Activated CD4-positive, alpha-beta T cell treated with anti-CD3 and anti-CD28 coated beads, Interleukin-2, Interleukin-6, amounts not matched to agents 100 ng/mL and 50 ng/mL, durations not matched to agents 16 hours and 8 hours (primary cell): ENCODE data around the gene TRAF3.

Source experiments
- DNase-seq: peaks from one replicate; pipeline ENCODE4 v3.0.0-alpha.2; 2020

Gene TRAF3

DNA sequence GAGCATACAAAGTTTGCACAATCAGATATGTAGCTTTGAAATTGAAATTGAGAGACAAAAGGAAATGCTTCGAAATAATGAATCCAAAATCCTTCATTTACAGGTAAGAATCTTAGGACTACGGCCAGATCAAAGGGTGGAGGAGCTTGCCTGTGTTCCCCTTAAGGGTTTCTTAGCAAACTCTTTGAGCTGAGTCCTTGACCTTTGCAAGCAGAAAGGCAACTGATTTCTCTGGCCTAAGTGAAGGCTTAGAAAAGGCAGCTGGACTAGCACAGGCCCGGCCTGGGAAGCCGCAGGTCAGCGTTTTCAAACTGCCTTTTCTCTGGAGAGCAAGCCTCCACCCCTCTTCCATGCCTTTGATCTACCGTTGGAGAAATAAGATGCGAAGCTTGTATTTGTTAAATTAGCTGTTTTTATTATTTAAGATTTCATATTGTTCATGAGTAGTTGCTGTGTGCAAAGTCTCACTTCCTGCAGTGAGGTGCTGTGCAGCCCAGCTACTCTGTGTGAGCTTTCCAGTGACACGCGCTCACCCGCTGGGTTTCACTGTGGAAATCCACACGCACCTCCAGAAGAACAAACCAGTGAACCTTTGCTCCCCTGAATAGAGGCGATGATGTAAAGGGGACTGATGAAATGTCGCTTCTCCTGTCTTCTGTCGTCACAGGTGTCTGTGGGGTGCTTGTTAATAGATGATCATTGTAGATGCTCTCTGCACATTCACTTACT, 120.2 kb downstream of the TRAF3 start:
- no peak for DNase-seq

DNA sequence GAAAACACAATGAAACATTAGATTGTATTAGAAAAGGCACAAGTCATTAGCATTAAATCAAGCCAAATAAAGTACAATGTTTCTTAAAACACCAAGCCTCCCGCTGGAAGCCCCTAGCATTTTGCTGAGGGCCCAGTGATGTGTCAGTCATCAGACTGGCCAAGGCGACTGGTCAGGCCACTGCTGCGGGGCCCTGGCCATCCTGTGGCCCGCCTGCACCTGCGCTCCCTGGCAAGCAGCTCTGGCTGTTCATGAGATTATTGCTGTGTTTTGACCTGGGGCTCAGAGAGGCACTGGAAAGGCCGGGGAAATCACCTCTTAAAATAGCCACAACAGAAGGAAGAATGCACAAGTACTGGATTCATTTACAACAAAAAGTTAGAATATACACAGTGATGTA, 121.0 kb downstream of the TRAF3 start:
- DNase-seq = no peak

DNA sequence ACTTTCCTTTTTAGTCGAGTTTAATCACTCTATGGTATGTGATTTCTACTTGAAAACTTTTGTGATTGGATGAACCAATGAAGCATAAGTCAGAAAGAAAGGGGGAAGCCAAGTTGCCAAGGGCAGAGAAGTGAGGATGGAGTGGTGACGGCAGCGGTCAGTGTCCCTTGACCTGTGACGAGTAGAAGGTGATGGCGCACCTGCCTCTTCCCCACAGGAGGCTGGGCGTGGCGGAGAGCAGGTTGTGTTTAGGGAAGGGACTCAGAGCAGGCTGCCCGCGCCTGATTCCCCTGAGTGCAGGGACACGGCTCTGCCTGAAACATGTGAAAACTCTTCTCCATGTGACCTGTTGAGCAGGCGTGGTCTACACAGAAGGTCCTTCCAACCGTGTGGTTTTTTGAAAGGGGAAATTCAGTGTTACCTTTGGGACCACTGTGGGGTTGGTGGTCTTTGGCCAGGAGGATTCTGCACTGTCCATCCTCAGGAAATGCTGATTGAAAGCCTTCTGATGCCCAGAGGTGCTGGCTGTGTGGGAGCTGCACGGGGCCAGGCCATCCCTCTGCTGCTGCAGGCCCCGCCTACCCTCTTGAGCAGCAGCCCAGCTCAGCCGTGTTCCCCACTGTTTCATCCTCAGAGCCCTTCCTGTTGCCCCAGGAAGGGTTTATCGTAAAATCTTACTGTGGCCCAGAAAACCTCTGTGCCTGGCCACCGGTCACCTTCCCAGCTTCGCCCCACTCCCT, 121.7 kb downstream of the TRAF3 start:
- no peak for DNase-seq

DNA sequence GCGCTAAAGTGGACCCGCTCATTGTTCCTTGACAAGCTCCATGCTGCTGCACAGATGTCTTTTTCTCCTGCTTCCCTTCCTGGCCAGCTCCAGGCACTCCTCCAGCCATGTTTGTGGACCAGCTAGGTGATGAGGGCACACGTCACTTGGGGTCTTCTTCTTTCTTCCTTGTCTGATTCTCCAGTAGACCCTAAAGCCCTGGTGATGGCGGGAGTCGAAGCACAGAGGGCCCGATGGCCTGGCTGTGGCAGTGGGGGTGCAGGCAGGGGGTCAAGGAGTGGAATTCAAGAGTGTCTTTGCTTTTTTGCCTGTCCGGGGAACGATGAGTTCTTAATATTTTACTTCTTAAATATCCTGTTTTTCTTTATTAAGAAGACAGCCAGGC, 122.3 kb downstream of the TRAF3 start:
- no peak for DNase-seq

DNA sequence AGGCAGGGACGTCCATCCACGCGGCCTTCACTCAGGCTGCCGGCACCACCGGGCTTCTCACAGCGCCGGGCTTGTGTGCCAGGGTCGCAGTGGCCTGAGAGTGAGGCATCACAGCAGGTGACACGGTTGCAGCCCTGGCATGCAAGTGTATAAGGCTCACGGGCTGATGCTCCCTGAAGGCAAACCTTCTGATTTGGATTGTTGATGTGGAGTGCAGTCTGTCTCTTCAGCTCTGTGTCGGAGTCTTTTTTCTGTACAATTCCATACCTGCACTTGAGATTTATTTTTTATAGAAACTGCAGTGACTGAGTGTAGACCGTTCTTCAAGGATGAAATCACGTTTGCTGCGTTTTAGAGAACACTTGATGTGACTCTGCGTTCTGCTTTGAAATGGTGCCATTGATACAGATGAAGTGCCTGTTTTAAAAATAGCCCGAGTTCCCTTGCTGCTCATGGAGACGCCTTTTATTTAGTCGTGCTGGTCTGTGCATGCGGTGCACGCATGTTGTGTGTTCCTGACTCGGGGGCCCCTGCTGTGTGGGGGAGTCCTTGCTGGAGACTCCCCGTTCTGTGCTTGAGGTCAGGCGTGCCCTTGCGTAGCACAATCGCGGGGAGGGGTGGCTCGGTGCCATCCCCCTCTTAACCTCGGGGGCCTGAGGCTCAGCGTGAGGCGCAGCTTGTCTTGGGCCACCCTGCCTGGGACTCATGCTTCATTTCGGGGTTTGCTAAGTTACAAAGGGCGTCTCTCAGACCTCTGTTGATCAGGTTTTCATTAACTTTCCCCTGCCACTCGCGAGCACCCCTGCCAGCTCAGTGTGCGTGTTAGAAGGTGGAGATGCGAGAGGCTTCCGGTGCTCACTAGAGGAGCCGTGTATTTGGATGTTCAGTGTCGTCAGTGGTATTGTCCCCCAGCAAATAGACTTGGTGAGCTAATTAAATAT, 123.7 kb downstream of the TRAF3 start:
- no peak for DNase-seq

DNA sequence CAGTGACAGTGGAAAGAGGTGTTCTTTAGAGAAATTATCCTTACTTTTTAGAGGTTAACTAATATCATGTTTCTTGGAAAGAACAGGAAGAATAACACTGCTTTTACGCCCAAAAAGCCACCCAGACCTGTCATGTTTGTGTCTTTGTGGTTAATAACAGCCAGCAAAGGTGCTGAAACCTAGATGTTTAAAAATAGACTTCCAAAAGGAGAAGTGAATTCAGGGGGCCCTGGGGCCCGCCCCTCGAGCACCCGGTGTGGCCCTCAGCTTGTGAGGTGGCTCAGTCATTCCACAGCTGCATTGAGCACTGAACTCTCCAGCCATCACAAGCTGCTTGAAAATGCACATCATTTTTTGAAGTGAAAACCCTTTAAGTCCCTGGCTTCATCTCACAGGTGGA, 124.4 kb downstream of the TRAF3 start:
- no peak for DNase-seq

DNA sequence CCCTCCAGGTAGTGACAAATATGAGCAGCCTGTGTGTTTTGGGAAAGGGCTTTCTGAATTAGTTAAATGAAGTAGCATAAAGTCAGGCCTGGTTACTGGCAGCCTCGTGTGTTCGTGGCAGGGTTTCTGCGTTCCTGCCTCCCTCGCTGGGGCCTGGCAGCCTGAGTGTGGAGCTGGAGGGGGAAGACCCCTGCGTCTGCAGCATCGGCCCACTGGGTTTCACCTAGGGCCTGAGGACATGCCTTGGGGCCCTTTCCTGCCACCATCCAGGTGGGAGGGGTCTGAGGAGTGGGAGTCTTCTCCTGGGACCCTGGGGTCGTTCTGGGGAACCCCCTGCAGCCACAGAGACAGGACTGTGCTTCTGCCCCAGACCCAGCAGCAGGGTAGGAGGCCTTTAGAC, 124.8 kb downstream of the TRAF3 start:
- DNase-seq = no peak

DNA sequence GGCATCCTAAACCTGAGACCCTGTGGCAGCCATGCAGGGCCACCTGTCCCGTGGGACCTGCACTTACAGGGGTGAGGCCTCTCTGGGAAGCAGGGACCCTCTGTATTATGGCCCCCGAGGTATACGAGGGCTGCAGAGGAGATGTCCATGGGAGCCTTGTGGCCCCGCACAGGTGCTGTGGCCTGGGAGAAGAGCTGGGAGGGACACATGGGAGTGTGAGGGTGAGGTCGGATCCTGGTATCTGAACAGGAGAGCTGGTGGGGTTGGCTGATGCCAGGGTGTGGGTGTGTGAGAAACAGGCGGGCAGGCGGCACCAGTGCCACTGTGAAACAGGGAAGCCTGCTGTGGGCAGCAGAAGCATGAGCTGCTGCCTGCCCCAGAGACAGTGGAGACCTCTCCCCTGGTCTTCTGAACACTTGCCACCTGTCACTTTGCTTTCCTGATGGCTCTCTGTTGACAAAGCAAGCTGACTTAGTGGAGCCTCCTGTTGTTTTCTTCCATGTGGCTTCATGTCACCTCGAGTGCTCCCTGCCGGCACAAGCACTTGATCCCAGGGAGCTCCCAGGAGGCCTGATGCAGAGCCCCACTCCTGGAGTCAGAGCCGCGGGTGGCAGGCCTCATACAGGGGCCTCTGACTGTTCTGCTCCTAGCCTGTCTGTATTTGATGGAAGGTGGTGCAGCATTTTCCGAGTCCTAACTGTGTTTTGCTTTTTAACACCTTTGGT, 125.4 kb downstream of the TRAF3 start:
- DNase-seq = no peak

DNA sequence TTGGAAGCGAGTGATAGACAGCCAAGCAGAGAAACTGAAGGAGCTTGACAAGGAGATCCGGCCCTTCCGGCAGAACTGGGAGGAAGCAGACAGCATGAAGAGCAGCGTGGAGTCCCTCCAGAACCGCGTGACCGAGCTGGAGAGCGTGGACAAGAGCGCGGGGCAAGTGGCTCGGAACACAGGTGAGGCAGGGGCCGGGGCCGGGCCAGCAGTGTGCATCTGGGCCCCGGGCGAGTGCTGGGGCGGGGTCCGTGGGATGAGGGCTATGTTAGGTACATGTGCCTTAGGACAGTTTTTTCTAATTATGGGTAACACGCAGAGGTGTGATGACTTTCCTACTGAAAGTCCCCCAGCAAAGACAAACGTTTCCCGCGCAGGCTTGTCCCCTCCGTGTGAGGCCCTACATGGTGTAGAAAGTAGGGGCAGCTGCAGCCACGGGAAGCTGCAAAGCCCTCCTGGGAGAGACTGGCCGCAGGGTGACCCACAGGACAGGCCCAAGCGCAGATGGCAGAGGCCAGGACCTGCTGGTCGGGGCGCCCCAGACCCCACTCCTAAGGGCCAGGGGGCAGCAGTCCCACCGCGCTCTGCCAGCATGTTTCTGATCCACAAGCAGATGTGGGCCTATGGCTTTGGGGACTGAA, 126.1 kb downstream of the TRAF3 start:
- no peak for DNase-seq

DNA sequence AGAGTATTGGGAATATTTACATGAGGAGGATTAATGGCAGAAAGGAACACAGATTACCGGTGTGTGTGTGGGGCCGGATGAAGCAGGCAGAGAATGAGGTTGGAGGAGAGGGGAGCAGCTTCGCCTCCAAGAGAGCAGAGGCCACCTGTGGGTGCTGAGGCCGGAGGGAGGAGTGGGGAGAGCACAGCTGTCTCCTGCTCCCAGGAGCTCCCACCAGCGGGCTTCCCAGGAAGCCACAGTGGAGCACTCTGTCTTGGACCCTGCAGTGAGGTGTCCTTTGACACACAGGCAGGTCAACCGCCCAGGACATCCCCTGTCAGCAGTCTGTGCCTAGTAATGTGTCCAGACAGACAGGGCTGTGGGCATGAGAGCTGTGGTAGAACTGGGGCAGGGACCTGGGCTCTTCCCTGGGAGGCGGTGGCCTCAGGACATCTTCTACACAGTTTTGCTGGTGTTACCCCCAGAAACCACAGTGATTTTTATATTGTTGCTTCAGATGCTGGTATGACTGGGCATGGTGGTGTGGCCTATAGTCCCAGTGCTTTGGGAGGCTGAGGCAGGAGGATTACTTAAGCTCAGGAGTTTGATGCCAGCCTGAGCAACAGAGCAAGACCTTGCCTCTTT, 126.8 kb downstream of the TRAF3 start:
- DNase-seq = no peak

DNA sequence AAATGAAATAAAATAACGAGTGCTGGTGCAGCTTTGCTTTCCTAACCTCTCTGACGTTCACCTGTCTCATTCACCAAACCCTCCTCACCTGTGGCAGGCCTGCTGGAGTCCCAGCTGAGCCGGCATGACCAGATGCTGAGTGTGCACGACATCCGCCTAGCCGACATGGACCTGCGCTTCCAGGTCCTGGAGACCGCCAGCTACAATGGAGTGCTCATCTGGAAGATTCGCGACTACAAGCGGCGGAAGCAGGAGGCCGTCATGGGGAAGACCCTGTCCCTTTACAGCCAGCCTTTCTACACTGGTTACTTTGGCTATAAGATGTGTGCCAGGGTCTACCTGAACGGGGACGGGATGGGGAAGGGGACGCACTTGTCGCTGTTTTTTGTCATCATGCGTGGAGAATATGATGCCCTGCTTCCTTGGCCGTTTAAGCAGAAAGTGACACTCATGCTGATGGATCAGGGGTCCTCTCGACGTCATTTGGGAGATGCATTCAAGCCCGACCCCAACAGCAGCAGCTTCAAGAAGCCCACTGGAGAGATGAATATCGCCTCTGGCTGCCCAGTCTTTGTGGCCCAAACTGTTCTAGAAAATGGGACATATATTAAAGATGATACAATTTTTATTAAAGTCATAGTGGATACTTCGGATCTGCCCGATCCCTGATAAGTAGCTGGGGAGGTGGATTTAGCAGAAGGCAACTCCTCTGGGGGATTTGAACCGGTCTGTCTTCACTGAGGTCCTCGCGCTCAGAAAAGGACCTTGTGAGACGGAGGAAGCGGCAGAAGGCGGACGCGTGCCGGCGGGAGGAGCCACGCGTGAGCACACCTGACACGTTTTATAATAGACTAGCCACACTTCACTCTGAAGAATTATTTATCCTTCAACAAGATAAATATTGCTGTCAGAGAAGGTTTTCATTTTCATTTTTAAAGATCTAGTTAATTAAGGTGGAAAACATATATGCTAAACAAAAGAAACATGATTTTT, 128.2 kb downstream of the TRAF3 start:
- no peak for DNase-seq

DNA sequence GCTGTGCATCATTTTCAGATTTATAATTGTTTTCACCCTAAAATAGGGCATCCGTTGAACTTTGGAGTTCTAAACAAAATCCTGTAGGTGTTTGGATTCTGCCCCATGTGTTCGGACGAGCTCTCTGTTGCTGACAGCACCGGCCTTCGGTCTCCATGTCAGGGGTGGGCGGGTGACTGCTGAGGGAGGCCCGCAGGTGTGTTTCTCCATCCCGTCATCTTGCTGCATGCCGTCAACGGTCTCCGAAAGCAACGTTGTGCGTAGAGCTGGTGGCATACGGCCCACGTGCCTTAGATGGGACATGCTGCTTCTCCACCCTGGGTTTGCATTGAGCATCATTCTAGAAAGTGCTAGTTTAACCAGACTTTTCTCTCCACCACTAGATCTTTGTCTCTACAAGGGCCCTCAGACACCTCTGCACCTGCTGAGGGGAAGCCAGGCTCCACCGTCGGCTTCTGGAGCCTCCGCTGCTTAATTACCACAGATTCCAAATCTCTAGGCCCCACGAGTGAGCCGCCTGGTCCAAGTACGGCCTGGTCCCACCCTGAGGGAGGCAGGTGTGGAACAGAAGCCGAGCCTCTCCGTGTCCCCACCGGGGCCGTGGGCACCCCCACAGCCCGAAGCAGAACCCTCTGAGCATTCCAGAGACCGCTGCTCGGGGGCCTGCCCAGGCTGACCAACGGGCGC, 129.5 kb downstream of the TRAF3 start:
- DNase-seq = no peak

DNA sequence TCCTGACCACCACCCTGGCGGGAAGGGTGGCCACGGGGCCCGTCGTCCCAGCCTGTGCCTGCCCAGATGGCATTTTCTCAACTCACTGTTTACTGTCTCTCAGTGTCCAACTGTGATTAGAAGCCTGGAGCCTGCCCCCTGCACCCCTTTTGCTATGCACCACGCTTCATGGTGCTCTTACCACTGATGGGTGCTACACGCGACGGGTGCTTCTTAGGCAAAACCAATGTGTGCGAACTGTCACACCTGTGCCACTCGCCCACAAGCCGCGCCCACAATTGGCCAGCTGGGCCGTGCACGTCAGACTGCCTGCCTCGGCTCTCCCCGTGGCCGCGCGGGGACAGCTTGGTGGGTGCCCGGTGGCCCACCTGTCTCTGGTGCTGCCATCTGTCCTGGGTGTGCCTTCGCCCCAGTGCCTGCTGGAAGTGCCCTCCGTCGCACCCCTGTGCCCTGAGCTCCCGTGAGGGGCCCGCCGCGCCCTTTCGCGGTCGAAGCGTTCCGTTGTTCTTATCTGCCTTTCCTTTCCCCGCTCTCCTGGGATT, 130.1 kb downstream of the TRAF3 start:
- DNase-seq = no peak

DNA sequence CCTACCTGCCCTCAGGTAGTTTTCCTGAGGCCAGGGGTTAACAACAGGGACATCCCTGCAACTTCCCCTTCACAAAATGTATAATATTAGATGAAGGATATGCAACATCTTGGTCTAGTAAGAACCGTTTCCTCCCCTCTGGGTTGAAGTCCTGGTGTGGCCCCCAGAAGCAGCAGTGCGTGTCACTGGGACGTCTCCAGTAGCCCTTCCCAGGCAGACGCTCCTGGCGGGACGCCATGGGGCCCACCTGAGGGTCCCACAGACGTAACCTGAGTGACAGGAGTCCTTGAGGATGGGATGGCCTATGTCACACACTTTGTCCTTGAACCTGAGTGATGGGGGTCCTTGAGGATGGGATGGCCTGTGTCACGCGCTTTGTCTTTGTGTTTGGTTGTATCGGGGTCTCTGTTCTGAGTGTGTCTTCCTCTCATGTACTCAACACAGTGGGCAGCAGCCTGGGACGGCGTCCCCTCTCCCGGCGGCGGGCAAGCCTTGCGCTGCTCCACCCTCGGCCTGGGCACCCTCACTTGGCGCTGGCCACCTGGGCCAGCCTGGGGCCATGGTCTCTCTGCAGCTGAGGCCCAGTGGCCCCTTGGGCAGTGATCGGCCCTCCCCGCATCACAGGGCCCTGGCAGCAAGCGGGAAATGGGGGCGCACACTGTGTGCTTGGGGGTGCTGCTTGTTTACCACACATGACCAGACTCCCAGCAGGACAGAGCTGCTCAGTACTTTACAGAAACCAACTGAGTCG, 130.9 kb downstream of the TRAF3 start:
- no peak for DNase-seq

DNA sequence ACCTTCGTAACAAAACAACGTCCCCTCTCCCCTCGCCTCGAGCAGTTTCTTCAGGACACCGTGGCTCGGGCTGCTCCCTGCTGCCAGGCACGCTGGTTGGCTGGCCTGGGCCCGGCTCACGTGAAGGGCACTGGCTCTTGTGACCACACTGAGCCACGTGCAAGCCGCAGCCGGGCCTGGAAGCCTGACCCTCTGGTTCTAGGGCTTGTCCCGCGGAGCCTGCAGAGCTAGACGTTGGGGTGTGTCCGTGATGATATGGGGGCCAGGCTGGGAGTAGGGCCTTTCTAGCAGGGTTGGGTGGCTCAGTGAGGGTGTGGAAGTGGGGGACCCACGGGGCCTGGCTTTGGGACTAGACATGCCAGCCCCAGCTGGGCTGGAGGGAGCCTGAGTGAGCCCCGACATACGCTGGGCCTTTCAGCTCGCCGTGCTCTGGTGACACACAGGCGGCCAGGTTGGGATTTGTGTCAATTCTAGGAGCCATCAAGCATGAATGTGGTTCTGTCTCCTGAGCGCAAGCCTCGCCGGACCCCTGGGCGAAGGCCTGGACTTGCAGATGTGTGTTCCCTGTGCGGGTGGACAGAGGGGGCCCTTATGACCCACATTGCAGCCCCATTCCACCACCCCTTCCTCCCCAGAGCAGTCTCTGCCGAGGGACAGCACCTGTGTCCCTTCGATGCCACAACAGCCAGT, 131.7 kb downstream of the TRAF3 start:
- DNase-seq = no peak

DNA sequence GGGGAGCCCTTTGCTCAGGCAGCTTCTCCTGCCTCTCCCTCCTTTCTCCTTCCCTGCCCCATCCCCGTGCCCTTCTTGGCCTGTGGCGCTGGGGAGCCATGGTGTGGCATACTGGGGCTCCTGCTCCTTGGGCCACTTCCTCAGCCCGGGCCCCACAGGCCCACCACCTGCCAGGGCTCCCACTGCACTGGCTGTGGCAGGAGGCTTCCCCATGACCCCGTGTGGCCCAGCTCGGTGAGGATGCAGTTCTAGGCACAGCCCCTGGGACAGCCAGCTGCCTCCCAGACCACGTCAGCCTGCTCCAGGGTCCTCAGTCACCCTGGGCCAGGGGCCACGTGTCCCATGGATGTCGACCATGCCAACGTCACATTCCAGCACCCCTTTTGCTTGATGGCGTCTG, 132.2 kb downstream of the TRAF3 start:
- no peak for DNase-seq

DNA sequence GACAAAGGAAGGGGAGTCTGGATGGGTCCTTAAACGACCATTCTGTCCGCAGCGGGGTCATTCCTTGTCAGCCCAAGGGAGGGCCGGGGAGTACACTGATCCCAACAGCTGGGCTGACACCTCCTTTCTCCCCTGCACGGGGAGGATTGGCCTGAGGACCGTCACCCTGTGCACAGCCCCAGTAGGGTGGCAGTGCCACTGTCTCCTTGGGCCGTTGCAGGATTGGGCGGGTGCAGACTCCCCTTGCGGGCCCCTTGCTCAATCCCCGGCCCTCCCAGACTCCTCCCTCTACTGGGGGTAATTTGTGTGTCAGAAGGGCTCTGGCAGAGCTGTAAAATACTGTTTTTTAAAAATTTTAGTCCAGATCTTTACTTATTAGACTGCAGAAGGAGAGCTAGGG, 132.7 kb downstream of the TRAF3 start:
- DNase-seq = no peak

DNA sequence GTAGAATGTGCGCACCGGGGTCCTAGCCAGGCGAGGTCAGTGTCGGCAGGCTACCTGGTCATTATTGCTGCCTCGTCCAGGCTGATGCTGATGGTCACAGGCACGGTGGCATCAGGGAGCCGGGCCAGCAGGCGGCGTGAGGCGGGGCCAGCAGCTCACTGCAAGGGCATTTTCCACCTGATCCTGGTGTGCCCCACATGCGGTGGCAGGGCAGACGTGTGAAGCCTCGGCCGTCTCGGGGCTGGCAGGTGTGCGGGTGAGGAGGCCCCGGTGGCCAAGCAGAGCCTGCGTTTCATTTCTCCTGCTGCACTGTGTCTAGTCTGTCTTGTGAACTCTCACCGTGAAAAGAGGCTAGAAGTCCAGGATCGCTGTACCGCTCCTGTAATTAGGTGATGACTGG, 133.2 kb downstream of the TRAF3 start:
- DNase-seq = no peak
